Activated CD4-positive, CD25-positive, alpha-beta regulatory T cell treated with anti-CD3 and anti-CD28 coated beads, Interleukin-2, amount 50 U/mL, for 72 hours (primary cell): Measurements from ENCODE around the gene NRM.
A peak's percentile ranks its signal among the peaks of the same experiment; 100 is the strongest.
"Not testable (repeated sequence)": the region's sequence is repeated elsewhere in the genome, so short reads cannot be mapped to it uniquely, and the experiment has no call there.

Experiments used
- DNase-seq: peaks from one replicate; pipeline ENCODE4 v3.0.0; 2021

Gene NRM

GRCh38 chr6:30687659-30688431 is 2.9 kb downstream of the NRM start:
- no peak for DNase-seq

GRCh38 chr6:30686908-30687658 is 3.7 kb downstream of the NRM start:
- peak; percentile 78 for DNase-seq

GRCh38 chr6:30686009-30686907 is 4.5 kb downstream of the NRM start, which contains the start of gene PPP1R18:
Gene PPP1R18, minus strand, starts transcription at chr6:30686645. Its CDS starts 627 bp downstream, at chr6:30686018.
- peak; percentile 81 for DNase-seq

DNA sequence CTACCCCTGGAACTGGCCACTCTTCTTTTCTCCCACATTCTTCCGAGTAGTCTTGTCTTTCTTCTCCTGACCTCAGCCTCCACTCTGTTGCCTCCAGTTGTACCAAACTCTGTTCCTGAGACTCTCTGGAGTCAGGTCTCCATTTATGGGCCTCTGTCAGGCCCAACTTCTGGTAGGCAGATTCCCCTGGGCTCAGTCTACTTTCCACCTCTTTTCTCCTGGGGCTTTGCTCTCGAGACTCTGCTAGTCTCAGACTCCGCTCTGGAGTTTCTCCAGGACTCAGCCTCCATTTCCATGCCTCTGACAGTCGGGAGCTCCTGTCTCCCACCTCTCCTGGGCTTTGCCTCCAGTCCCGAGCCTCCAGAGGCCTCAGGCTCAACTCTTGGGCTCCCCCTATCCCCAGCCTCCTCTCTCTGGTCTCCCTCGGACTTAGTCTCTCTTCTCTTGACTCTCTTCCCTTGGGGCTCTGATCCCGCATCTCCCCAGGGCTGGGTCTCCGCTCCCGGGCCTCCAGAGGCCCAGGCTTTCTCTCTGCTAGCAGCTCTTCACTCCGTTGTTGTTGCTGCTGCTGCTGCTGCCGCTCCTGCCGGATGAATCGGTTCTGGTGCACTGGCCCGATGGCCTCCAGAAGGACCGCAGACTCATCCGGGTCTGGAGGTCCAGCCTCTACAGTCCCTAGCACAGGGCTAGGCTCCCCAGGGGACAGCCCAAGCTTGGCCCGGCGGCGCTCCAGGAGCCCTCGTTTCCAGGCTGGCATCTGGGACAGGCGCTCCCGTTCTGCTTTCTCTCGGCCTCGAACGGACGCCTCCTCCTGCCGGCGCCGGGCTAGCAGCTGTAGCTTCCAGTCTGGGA is 5.4 kb downstream of the NRM start:
- DNase-seq, result no peak

DNA sequence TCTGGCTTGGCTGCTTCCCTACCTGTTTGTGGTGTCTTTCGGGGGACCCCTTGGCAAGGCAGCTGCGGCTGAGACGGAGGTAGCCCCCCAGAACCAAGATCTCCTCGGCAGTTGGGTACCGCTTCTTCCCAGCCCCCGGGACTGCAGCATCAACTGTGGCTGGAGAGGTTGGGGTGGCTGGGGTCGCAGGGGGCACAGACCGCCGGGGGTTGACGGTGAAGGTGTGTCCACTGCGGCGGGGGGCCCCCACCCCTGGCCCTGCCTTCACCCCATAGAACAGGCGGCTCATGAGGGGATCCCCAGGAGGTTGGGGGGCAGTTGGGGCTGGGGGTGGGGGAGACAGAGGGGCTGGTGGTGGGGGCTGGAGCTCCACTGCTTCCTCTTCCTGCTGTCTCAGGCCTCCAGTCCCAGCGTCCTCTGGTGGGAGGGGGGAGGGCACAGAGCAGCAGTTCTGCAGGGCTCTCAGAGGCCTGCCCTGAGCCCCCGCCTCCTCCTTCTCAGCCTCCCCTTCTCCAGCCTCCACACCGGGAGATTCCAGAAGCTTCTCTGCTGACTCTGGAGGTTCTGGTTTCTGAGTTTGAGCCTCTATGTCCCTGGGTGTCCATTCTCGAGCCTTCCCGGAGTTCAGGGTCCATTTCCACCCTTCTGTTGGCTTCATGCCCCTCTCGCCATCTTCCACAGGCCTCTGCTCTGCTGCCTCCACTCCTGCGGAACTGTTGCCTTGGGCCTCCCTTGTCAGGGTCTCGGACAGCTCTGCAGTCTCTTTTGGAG is 6.2 kb downstream of the NRM start:
- no peak for DNase-seq

DNA sequence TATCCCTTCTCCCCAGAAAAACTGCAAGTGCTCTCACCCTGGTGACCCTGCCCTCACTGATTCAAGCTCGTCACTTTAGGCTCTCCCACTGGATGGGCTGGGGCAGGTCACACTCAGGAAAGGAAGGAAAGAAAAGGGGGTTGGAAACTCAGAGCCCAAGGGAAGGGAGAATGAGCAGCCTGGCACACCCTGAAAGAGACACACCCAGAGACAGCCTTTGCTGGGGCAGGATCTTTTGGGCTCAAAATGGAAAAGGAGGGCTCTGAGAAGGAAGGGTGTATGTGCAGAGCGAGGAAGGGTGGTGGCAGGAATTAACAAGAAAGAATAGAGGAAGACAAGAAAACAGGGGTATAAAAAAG is 6.8 kb downstream of the NRM start:
- no peak for DNase-seq

DNA sequence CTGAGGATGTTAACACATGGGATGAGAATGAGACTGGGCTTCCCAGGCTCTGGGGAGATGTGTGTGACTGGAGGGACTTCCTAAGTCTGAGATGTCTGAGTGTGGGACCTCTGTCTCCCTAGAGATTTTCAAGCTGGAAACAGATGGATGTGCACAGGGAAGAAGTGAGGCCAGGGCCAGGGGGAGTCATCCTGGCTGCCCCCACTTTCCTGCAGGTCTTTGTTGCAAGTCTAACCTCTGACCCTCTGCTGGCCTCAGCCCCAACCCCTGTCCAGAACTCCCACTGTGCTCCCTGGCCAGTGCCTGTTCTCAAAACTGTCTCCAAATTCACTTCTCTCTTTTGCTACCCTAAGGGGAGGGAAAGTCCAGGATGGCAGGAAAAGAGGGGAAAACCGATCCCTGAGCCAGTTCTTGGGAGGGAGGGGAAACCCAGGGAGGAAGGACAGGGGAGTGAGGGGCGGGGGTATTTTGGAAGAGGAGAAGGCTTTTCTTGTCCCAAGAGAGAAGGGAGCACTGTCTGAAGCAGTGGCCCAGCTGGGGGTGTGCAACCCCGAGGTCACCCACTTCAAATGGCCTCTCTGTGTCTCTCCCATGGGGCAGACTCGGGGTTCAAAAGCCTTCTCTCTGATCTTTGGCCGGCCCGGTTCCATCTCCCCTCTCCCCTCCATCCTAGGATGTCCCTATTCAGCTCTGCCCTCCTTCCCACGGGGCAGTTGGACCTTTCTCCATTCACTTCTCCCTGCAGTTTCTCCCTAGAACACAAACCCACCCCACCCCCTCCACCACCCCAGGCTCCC is 7.4 kb downstream of the NRM start:
- no peak for DNase-seq

GRCh38 chr6:30682143-30683117 is 8.4 kb downstream of the NRM start:
- DNase-seq, result peak; percentile 83

DNA sequence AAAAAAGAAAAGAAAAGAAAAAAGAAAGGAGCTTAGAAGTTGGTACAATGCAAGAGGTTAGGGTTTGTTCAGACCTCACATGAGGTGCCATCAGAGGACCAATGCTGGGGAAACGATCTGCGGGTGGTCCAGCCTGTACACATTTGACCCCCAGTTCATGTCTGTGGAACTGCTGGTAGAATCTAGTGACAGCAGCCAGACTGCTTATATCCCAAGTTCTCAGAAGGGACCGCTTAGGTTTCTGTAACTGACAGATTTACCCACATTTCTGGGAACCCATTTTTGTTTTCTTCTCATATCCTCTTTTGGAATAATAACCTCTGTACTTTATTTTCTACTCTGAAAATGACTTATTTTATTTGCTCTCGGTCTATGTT is 9.0 kb downstream of the NRM start:
- DNase-seq, result no peak

DNA sequence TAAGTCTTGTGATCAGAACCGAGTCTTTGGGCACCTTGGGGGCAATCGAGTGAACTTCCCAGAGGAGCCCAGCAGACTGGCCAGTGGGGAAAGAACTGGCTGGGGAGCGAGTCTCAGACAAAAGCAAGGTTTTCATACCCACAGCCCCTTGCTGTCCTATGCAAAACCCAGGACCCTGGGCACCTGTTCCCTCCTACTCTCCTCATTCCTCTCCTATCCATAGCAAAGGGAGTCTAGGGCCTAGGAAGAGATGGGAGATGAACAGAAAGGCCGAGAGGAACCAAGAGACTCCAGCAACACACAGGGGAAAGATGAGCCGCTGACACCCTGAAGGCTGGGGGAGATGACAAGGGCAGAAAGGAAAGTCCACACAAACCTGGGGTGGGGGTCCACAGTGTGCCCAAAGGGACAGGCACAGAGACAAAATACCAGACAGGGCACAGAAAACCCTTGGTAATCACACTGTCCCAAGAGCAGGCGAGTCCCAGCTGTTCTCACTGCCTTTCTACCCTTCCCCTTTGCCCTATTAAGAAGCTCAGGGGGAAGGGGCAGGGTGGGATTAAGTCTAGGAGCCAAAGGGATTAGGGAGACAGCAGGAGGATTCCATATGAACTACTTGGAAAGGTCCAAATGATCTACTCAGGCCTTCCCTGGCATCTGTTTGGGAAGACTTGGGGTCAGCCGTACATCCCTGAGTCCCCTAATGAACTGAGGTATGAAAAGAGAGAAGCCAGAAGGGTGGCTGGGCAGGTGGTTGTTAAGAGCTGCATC is 10.8 kb downstream of the NRM start:
- DNase-seq, result no peak

DNA sequence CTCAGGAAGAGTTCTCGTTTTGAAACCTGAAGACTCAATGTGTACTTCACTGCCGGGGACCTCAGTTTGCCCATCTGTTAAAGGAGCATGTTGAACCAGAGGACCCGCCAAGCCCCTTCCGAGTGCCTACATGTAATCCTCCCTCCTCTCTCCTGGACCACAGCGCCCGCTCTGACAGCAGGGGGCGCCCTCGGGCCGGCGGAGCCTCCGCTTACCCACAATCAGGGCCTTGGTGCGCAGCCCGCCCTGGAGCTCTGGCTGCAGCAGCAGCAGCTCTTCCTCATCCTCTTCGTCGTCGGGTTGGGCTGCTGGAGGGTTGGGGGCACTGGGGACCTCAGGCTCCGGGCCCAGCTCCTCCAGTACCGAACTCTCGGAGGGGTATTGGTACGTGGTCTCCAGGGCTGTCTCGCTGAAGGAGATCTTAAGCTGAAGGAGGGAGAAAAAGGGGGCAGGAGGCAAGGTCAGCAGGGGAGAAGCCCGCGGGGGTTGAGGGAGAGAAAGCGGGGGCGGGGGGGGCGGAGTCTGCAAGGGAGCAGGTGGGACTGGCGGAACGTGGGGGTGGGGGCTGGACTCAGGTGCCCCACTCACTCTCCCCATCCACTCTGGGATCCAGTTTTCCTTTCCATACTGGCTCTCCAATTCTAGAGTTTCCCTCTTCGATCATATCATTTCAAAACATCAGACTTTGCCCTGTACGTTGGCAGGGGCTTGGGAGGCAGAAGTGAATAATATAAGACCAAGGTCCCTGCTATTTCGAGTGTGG is 11.6 kb downstream of the NRM start:
- DNase-seq, result peak; percentile 93

DNA sequence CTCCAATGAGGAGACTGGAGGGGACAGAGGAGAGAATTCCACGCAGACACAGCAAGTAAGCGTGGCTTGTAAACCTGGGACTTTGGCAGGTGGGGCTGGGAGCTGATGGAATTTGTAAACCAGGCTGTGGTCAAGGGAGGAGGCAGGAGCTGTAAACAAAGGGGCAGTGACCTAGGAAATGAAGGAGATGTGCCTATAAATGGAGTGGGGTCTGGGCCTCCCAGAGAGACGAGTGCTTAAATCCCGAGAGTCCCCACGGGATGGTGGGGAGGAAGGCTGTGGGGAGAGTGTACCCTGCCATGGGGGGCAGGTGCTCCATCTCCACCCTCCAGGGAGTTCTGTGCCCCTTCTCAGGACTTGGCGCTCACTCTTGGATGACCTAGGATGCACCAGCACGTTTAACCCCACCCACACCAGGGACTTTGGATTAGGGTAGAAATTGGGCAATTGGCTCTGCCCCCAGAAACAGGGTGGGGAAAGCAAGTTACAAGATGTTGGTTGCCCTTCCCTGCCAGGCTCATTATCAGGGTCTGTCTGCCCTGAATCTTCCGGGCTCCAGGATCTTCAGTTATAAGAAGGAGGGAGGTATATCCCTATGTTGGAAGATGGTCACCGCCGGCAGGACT is 14.0 kb downstream of the NRM start:
- no peak for DNase-seq

DNA sequence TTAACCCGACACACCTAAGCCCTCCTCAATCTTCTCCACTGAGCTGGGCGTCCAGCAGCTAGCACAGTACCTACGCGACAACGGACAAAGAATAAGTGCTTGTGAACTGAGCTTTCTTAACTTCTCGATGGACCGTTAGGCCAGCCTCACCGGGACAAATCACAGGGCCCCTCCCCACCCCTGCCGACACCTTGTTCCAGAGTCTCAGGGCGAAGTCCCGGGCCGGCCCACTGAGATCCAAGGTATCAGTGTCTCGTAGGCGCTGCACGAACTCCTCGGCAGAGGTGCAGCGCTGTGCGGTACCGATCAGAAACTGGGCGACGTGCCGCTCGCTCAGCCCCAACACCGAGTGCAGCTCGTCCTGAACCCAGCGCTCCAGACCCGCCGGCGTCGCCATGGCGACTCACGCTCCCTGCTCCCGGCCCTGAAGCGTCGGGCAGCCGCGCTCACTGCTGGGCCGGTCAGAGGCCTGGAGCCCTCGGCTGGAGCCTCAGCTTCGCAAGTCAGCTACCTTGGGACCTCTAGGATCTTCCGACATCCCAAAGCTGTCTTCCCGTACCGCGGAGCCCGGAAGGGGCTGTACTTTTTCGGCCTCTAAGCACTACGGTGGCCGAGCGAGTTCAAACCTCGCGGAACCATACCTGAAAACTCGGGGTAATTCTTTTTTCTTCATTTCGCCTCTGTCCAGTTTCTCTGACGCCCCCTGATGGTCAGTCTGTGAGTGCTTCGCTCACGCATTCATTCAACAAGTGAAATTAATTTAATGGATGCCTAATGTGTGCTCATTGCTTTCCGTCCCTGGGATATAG is 18.1 kb downstream of the NRM start, which contains the start of gene DHX16:
Gene DHX16 (minus strand): TSS at position 562 of the 809 bp plus-strand sequence. CDS start 165 bp downstream, at position 397.
- DNase-seq, result peak; percentile 89

GRCh38 chr6:30670760-30671527 is 19.8 kb downstream of the NRM start:
- no peak for DNase-seq

GRCh38 chr6:30666300-30666699 is 24.5 kb downstream of the NRM start:
- DNase-seq, result not testable (repeated sequence)
